ENCODE results near the gene FGL2.
"Not testable (repeated sequence)": the region's sequence is repeated elsewhere in the genome, so short reads cannot be mapped to it uniquely, and the experiment has no call there.

The FGL2 gene

GRCh38 chr7:77216181-77216845 lies 16.7 kb upstream of the FGL2 start:
- DNase-seq (ENCODE audit: low read depth, low spot score): no peak

- no peak for DNase-seq (ENCODE audit: low read depth, low spot score)
Measured at GRCh38 chr7:77209479-77210139, 10.0 kb upstream of the FGL2 start.

- no peak for DNase-seq (ENCODE audit: low read depth, low spot score)
Measured at GRCh38 chr7:77208416-77208815, 8.8 kb upstream of the FGL2 start.

GRCh38 chr7:77205706-77206105 lies 6.1 kb upstream of the FGL2 start:
- no peak for DNase-seq (ENCODE audit: low read depth, low spot score)

GRCh38 chr7:77202481-77202976 lies 2.9 kb upstream of the FGL2 start:
- no peak for DNase-seq (ENCODE audit: low read depth, low spot score)

- DNase-seq (ENCODE audit: low read depth, low spot score): no peak
Measured at GRCh38 chr7:77200542-77200941, 923 bp upstream of the FGL2 start.

GRCh38 chr7:77197141-77197540 lies 2.5 kb downstream of the FGL2 start:
- DNase-seq (ENCODE audit: low read depth, low spot score): no peak

GRCh38 chr7:77188731-77189437 lies 10.7 kb downstream of the FGL2 start:
- DNase-seq (ENCODE audit: low read depth, low spot score): no peak

GRCh38 chr7:77185866-77186265 lies 13.8 kb downstream of the FGL2 start:
- no peak for DNase-seq (ENCODE audit: low read depth, low spot score)

GRCh38 chr7:77184990-77185389 lies 14.6 kb downstream of the FGL2 start:
- DNase-seq (ENCODE audit: low read depth, low spot score): no peak

GRCh38 chr7:77184463-77184862 lies 15.2 kb downstream of the FGL2 start:
- no peak for DNase-seq (ENCODE audit: low read depth, low spot score)

GRCh38 chr7:77182261-77182660 lies 17.4 kb downstream of the FGL2 start:
- DNase-seq (ENCODE audit: low read depth, low spot score): no peak

GRCh38 chr7:77181734-77182133 lies 17.9 kb downstream of the FGL2 start:
- DNase-seq (ENCODE audit: low read depth, low spot score): no peak

GRCh38 chr7:77181015-77181595 lies 18.5 kb downstream of the FGL2 start:
- DNase-seq (ENCODE audit: low read depth, low spot score): no peak

GRCh38 chr7:77178024-77178423 lies 21.6 kb downstream of the FGL2 start:
- DNase-seq (ENCODE audit: low read depth, low spot score): not testable (repeated sequence)

- not testable (repeated sequence) for DNase-seq (ENCODE audit: low read depth, low spot score)
Measured at GRCh38 chr7:77177321-77177904, 22.2 kb downstream of the FGL2 start.

- DNase-seq (ENCODE audit: low read depth, low spot score): not testable (repeated sequence)
Measured at GRCh38 chr7:77175274-77175800, 24.3 kb downstream of the FGL2 start.

GRCh38 chr7:77174418-77174817 lies 25.2 kb downstream of the FGL2 start:
- DNase-seq (ENCODE audit: low read depth, low spot score): not testable (repeated sequence)

- not testable (repeated sequence) for DNase-seq (ENCODE audit: low read depth, low spot score)
Measured at GRCh38 chr7:77172437-77173172, 27.0 kb downstream of the FGL2 start.

GRCh38 chr7:77171073-77171472 lies 28.5 kb downstream of the FGL2 start:
- not testable (repeated sequence) for DNase-seq (ENCODE audit: low read depth, low spot score)

- no peak for DNase-seq (ENCODE audit: low read depth, low spot score)
Measured at GRCh38 chr7:77157446-77157845, 42.2 kb downstream of the FGL2 start.
